Measurements from ENCODE around the gene ZFX.
A peak's percentile ranks its signal among the peaks of the same experiment; 100 is the strongest.

Gene ZFX

DNA sequence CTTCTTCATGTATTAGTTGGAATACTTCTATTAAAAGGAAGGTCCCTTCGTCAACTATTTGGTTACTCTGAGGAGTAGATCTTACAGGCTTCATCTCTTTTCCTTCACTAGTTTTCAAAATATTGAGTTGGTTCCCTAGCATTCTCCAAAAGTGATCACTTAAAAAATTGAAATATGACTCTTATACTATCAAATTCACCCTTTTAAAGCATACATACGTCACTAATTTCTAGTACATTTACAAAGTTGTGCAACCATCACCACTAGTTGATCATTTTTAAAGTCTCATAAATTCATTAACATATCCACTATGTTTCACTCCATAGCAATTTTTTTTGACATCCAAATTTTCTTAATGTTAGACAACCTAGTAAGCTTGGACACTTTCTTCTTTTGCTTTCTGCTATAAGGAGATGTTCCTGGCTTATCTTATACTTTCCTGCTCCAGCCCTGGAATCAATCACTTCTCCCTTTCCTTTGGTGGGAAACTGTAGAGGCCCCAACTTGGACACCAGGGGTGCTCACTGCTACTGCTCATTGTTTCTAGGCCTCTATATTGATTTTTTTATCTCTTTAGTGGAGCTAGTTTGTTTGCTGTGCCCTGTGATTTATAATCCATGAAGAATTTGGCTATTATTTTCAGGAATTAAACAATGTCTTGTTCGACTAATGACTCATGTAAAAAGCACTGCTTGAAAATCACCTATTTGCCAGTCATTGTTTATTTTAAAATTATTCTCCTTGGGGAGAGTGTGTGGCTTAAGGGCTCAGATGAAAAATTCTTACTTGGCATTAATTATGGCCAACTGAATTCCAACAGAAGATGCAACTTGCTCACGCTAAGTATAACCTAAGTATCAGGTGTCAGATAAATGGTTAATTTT lies 4.0 kb upstream of the ZFX start:
- Histone ChIP-seq H3F3A (ENCODE audit: low read depth) (no peaks in the 10 kb centered on the region; the same call in 1 of the 2 replicates), H3K4me1 (ENCODE audit: insufficient read depth, low read length, poor library complexity, severe bottlenecking) (peaks cover 26% of the 10 kb centered on the region), H3K9me2 (replicated peaks; ENCODE audit: low read depth, low read length) (no peaks in the 10 kb centered on the region), H3K4me3 (ENCODE audit: low read length, poor library complexity, severe bottlenecking) (no peak overlapping the region), H3K36me3 (ENCODE audit: insufficient read depth, low read length) (no peaks in the 10 kb centered on the region), H3K27me3 (ENCODE audit: insufficient read depth, low read length, poor library complexity, severe bottlenecking) (no peaks in the 10 kb centered on the region), H3K9me3 (ENCODE audit: insufficient read depth, low read depth, low read length) (no peaks in the 10 kb centered on the region), H3K9ac (ENCODE audit: low read depth, low read length, poor library complexity, severe bottlenecking) (no peak overlapping the region), H2AFZ (ENCODE audit: low read length) (no peak overlapping the region; the same call in 1 of the 2 replicates), H3K79me2 (ENCODE audit: insufficient read depth, low read length) (peaks cover 7% of the 10 kb centered on the region), H3K4me2 (ENCODE audit: low read depth, low read length, poor library complexity, severe bottlenecking) (no peak overlapping the region), H4K20me1 (ENCODE audit: insufficient read depth, low read length, poor library complexity, severe bottlenecking) (peaks cover 1% of the 10 kb centered on the region)
- TF ChIP-seq, protein P1, sequence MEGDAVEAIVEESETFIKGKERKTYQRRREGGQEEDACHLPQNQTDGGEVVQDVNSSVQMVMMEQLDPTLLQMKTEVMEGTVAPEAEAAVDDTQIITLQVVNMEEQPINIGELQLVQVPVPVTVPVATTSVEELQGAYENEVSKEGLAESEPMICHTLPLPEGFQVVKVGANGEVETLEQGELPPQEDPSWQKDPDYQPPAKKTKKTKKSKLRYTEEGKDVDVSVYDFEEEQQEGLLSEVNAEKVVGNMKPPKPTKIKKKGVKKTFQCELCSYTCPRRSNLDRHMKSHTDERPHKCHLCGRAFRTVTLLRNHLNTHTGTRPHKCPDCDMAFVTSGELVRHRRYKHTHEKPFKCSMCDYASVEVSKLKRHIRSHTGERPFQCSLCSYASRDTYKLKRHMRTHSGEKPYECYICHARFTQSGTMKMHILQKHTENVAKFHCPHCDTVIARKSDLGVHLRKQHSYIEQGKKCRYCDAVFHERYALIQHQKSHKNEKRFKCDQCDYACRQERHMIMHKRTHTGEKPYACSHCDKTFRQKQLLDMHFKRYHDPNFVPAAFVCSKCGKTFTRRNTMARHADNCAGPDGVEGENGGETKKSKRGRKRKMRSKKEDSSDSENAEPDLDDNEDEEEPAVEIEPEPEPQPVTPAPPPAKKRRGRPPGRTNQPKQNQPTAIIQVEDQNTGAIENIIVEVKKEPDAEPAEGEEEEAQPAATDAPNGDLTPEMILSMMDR (conservative IDR thresholded peaks at IDR 0.05; ENCODE audit: low read length) = no peak
- no peak for TF ChIP-seq EZH2phosphoT487 (IDR thresholded peaks at IDR 0.05; ENCODE audit: borderline replicate concordance)

DNA sequence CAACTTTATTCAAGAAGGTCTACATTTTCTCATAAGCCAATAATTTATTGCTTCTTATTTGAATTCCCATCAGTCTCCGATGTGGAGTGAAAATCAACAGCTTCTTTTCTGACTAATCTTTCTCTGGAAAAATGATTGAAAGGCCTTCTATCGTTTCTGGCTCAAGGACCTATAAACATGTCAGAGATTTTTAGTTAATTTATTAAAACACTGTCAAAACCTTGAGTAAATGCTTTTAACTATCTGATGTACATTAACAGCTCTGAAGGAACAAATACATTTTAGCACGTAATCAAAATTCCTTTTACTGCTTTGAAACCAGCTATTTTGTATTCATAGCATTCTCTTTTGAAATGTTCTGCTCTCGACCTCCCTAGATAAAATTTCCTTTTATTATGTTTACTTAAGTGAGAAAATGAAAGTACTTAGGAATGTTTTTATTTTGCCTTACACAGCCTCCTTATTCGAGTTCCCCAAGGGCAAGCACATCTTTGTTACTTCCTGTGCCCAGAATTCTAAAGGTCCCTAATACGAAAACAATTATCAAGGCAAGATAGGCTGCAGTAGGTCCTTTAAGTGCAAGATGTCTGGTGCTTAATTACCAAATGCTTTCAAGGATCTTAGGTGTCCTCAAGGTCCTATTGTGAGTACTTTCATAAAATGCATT lies 3.1 kb upstream of the ZFX start:
- Histone ChIP-seq H3K9me3 (ENCODE audit: insufficient read depth, low read depth, low read length) (no peaks in the 10 kb centered on the region), H3K4me1 (ENCODE audit: insufficient read depth, low read length, poor library complexity, severe bottlenecking) (peaks cover 32% of the 10 kb centered on the region), H3K9ac (ENCODE audit: low read depth, low read length, poor library complexity, severe bottlenecking) (peak overlapping the region; percentile 54), H3K9me2 (replicated peaks; ENCODE audit: low read depth, low read length) (no peaks in the 10 kb centered on the region), H2AFZ (ENCODE audit: low read length) (peak overlapping the region; percentile 82), H3K79me2 (ENCODE audit: insufficient read depth, low read length) (peaks cover 15% of the 10 kb centered on the region), H3K4me3 (ENCODE audit: low read length, poor library complexity, severe bottlenecking) (peak overlapping the region; percentile 37), H4K20me1 (ENCODE audit: insufficient read depth, low read length, poor library complexity, severe bottlenecking) (peaks cover 10% of the 10 kb centered on the region), H3K36me3 (ENCODE audit: insufficient read depth, low read length) (no peaks in the 10 kb centered on the region), H3K27me3 (ENCODE audit: insufficient read depth, low read length, poor library complexity, severe bottlenecking) (no peaks in the 10 kb centered on the region), H3F3A (ENCODE audit: low read depth) (no peaks in the 10 kb centered on the region; the same call in 1 of the 2 replicates), H3K4me2 (ENCODE audit: low read depth, low read length, poor library complexity, severe bottlenecking) (peak overlapping the region; percentile 63)
- TF ChIP-seq, protein P1 (conservative IDR thresholded peaks at IDR 0.05; ENCODE audit: low read length) = no peak
- no peak for TF ChIP-seq EZH2phosphoT487 (IDR thresholded peaks at IDR 0.05; ENCODE audit: borderline replicate concordance)

DNA sequence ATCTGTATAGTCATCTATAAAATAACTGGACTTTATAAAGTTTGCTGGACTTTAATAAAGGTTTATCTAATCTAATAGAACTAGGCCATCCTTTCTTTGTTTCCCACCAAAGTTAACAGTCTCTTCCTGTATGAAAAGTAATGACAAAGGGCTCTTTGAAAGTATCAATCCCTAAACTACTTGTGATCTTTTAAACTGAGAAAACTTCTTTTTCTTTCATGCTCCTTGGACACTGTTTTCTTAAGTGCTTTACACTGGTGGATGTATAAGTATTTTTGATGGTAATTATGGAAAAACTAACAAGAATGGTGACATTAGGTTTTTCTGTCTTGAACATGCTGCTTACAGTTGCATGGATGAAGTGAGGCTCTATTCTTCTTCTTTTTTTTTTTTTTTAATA lies 2.4 kb upstream of the ZFX start:
- TF ChIP-seq, protein P1 (conservative IDR thresholded peaks at IDR 0.05; ENCODE audit: low read length) = no peak
- TF ChIP-seq EZH2phosphoT487 (IDR thresholded peaks at IDR 0.05; ENCODE audit: borderline replicate concordance) = no peak
- Histone ChIP-seq H3K4me1 (ENCODE audit: insufficient read depth, low read length, poor library complexity, severe bottlenecking) (peaks cover 32% of the 10 kb centered on the region), H3K9ac (ENCODE audit: low read depth, low read length, poor library complexity, severe bottlenecking) (peak overlapping the region; percentile 54), H3K79me2 (ENCODE audit: insufficient read depth, low read length) (peaks cover 23% of the 10 kb centered on the region), H3K9me2 (replicated peaks; ENCODE audit: low read depth, low read length) (no peaks in the 10 kb centered on the region), H3K36me3 (ENCODE audit: insufficient read depth, low read length) (no peaks in the 10 kb centered on the region), H3K27me3 (ENCODE audit: insufficient read depth, low read length, poor library complexity, severe bottlenecking) (no peaks in the 10 kb centered on the region), H3K9me3 (ENCODE audit: insufficient read depth, low read depth, low read length) (no peaks in the 10 kb centered on the region), H3K4me3 (ENCODE audit: low read length, poor library complexity, severe bottlenecking) (peak overlapping the region; percentile 37), H4K20me1 (ENCODE audit: insufficient read depth, low read length, poor library complexity, severe bottlenecking) (peaks cover 13% of the 10 kb centered on the region), H3F3A (ENCODE audit: low read depth) (no peaks in the 10 kb centered on the region; the same call in 1 of the 2 replicates), H3K4me2 (ENCODE audit: low read depth, low read length, poor library complexity, severe bottlenecking) (peak overlapping the region; percentile 63), H2AFZ (ENCODE audit: low read length) (peak overlapping the region; percentile 82)

Data from Loucy (cell line).